ENCODE results near the gene GNPAT.

GNPAT gene

GRCh38 chr1:231272173-231272572 is 31.2 kb downstream of the GNPAT start:
- H3K4me3 ChIP-seq (ENCODE audit: low read depth, low read length), result no peak overlapping the region
- no peak for TF ChIP-seq CTCF (IDR thresholded peaks at IDR 0.05; ENCODE audit: low read depth, low read length)

- no peak for TF ChIP-seq CTCF (IDR thresholded peaks at IDR 0.05; ENCODE audit: low read depth, low read length)
- no peak overlapping the region for H3K4me3 ChIP-seq (ENCODE audit: low read depth, low read length)
Observed at GRCh38 chr1:231272880-231273279, 31.9 kb downstream of the GNPAT start.

GRCh38 chr1:231274119-231274825 is 33.3 kb downstream of the GNPAT start:
- no peak for TF ChIP-seq CTCF (IDR thresholded peaks at IDR 0.05; ENCODE audit: low read depth, low read length)
- no peak overlapping the region for H3K4me3 ChIP-seq (ENCODE audit: low read depth, low read length)

DNA sequence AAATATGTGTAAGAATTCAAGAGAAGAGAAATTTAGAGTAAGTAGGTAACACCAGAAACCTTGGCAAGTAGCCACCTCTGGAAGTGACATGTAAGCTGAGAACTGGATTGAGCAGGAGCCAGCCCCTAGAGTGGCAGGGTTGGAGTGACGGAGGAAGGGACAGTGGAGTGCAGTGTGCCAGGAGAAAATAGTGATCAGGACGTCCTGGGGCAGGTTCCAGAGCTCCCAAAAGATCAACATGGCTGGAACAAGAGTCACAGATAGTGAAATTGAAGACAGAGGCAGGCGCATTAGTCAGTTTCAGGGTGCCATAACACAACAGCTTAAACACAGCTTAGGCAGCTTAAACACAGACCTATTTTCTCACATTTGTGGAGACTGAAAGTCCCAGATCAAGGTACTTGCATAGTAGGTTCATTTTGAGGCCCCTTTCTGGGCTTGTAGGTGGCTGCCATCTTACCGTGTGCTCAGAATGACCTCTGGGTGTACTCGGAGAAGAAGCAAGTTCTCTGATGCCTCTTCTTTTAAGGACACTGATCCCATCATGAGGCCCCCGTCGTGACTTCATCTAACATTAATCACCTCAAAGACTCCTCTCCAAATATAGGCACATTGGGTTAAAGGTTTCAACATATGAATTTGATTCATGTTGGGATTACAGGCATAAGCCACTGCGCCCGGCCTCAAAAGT is 37.2 kb downstream of the GNPAT start:
- H3K4me3 ChIP-seq (ENCODE audit: low read depth, low read length), result no peak overlapping the region
- no peak for TF ChIP-seq CTCF (IDR thresholded peaks at IDR 0.05; ENCODE audit: low read depth, low read length)

DNA sequence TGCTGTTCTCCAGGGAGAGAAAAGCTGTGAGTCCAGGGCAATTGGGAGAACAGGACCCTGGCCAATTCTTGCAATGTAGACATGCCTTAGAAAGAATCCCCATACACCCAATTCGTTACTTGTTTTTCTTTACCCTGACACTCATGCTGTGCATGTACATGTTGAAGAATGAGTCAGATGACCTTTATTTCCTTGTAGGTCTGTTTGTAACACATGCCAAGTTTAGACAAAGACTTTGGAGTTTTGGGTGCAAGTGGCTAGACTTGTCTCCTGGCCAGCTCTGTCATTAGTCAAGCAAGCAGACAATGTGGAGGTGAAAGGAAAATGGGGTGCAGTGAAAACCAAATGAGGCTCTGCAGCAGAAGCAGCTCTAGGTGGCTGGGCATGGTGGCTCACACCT is 38.1 kb downstream of the GNPAT start:
- H3K4me3 ChIP-seq (ENCODE audit: low read depth, low read length), result no peak overlapping the region
- TF ChIP-seq CTCF (IDR thresholded peaks at IDR 0.05; ENCODE audit: low read depth, low read length), result no peak

GRCh38 chr1:231279683-231280082 is 38.7 kb downstream of the GNPAT start:
- no peak overlapping the region for H3K4me3 ChIP-seq (ENCODE audit: low read depth, low read length)
- TF ChIP-seq CTCF (IDR thresholded peaks at IDR 0.05; ENCODE audit: low read depth, low read length), result no peak

- TF ChIP-seq CTCF (IDR thresholded peaks at IDR 0.05; ENCODE audit: low read depth, low read length), result no peak
- no peak overlapping the region for H3K4me3 ChIP-seq (ENCODE audit: low read depth, low read length)
Observed at GRCh38 chr1:231284441-231284840, 43.4 kb downstream of the GNPAT start.
